K562 (cell line): ENCODE data around the gene TAS1R3. TPM values are rescaled to one million over a fixed set of nuclear protein-coding genes. Genes with fewer than 3 reads are reported as not detected.

Experiments used
- ATAC-seq: fragments of 200-7000 bp; cut with Tn5 transposase; 3 replicates; pipeline ENCODE4 v1.9.1; 2020; ENCODE audit warnings: moderate library complexity
- BruUV-seq: library from RNA; stranded (reverse); fragments of 400-500 nt; replicated peaks from 2 replicates; lab custom pipeline; 2021; lab: Mats Ljungman, UMichigan
- CTCF ChIA-PET: fragments of 300-600 bp; formaldehyde crosslinking; extraction: SDS; loops from one replicate; lab custom pipeline; 2021; ENCODE audit warnings: low intra/inter-chr PET ratio; lab: Yijun Ruan, JAX
- POLR2A ChIA-PET: fragments of 300-600, 350-650 bp; sonication (Branson Sonifier 250); formaldehyde crosslinking; extraction: SDS; loops from one replicate; lab custom pipeline; 2021; ENCODE audit warnings: antibody characterized with exemption, inconsistent platforms; lab: Yijun Ruan, JAX
- DNase-seq, 4 experiments: peaks; one replicate each; pipeline versions ENCODE4 v3.0.0 to v3.0.0-alpha.2; 2011 to 2018; ENCODE audit warnings: low spot score in 3 of 4, mixed read lengths in 3 of 4; ENCODE audit errors: extremely low read depth in 1 of 4
- FAIRE-seq: peaks from 2 replicates; lab custom pipeline; 2011; peaks lifted over from hg19 to GRCh38; lab: Jason Lieb, UNC
- H2AFZ ChIP-seq: 2 replicates; pipeline ENCODE4 v1.6.0; 2011; ENCODE audit warnings: low read depth, low read length, control low read depth, inconsistent platforms
- H3K27ac ChIP-seq: fragments of 200-600 bp; 3 replicates; pipeline ENCODE4 v1.8.0; 2011; ENCODE audit warnings: low read depth, mild to moderate bottlenecking, control low read depth, inconsistent platforms, low read length, moderate library complexity, mixed read lengths; ENCODE audit errors: extremely low read depth
- H3K27me3 ChIP-seq, 2 experiments: fragments of 300-600 bp in 1 of 2; 2 replicates in 1 of 2; 3 replicates in 1 of 2; pipeline versions ENCODE4 v1.6.0 to v1.8.0; 2011; ENCODE audit warnings: inconsistent platforms in 2 of 2, low read length in 2 of 2, mild to moderate bottlenecking in 1 of 2, mixed read lengths in 1 of 2, moderate library complexity in 1 of 2; ENCODE audit not compliant: control insufficient read depth in 2 of 2, insufficient read depth in 2 of 2
- H3K36me3 ChIP-seq: fragments of 300-600 bp; 3 replicates; pipeline ENCODE4 v1.8.0; 2011; ENCODE audit warnings: mild to moderate bottlenecking, low read length, inconsistent platforms; ENCODE audit not compliant: control insufficient read depth, insufficient read depth
- H3K4me1 ChIP-seq, 2 experiments: fragments of 200-600 bp in 1 of 2; replicated peaks in 1 of 2; 2 replicates in 1 of 2; 3 replicates in 1 of 2; pipeline versions ENCODE4 v1.5.1 to v1.8.0; 2011; ENCODE audit warnings: inconsistent platforms in 2 of 2, low read length in 2 of 2, mild to moderate bottlenecking in 1 of 2, mixed read lengths in 1 of 2, moderate library complexity in 1 of 2; ENCODE audit not compliant: control insufficient read depth in 2 of 2, insufficient read depth in 2 of 2
- H3K4me2 ChIP-seq: 2 replicates; pipeline ENCODE4 v1.6.1; 2011; ENCODE audit warnings: low read length, control low read depth, inconsistent platforms, mixed read lengths; ENCODE audit not compliant: insufficient read depth
- H3K4me3 ChIP-seq: fragments of 200-600 bp; sonication (generic), shearing (Covaris generic); 2 replicates; pipeline ENCODE4 v1.5.1; 2016; ENCODE audit warnings: control low read depth, inconsistent platforms
- H3K79me2 ChIP-seq: fragments of 200-600 bp; 3 replicates; pipeline ENCODE4 v1.8.0; 2011; ENCODE audit warnings: low read length, inconsistent platforms; ENCODE audit not compliant: control insufficient read depth, insufficient read depth
- H3K9ac ChIP-seq, 2 experiments: 2 replicates each; pipeline versions ENCODE4 v1.6.0 to v1.6.1; 2011; ENCODE audit warnings: low read depth in 2 of 2, low read length in 2 of 2, control low read depth in 1 of 2, inconsistent platforms in 1 of 2, mild to moderate bottlenecking in 1 of 2, mixed read lengths in 1 of 2; ENCODE audit not compliant: insufficient read depth in 1 of 2
- H3K9me1 ChIP-seq: one replicate; pipeline ENCODE4 v1.6.0; 2011; ENCODE audit warnings: inconsistent platforms, mild to moderate bottlenecking, low read length, moderate library complexity; ENCODE audit not compliant: control insufficient read depth, insufficient read depth
- H3K9me3 ChIP-seq: replicated peaks from 2 replicates; pipeline ENCODE4 v1.5.1; 2011; ENCODE audit warnings: low read depth, low read length, inconsistent platforms; ENCODE audit not compliant: control insufficient read depth, insufficient read depth
- H4K20me1 ChIP-seq: replicated peaks from 2 replicates; pipeline ENCODE4 v1.6.1; 2011; ENCODE audit warnings: low read length, inconsistent platforms, mixed read lengths; ENCODE audit not compliant: control insufficient read depth, insufficient read depth
- CAMTA2 ChIP-seq: fragments of 250-450 bp; sonication (Bioruptor Pico); conservative IDR thresholded peaks from 2 replicates; pipeline ENCODE4 v1.5.1; 2022
- E2F3 ChIP-seq: fragments of 250-450 bp; sonication (Bioruptor Pico); IDR thresholded peaks from 2 replicates; pipeline ENCODE4 v1.4.0; 2020; ENCODE audit warnings: mild to moderate bottlenecking
- GABPB2 ChIP-seq: fragments of 250-450 bp; sonication (Bioruptor Pico); conservative IDR thresholded peaks from 2 replicates; pipeline ENCODE4 v1.5.1; 2021; ENCODE audit warnings: mild to moderate bottlenecking
- KLF13 ChIP-seq: fragments of 450-650 bp; IDR thresholded peaks from 2 replicates; pipeline ENCODE4 v1.6.1; 2016; ENCODE audit warnings: missing genetic modification characterization, low read depth, mild to moderate bottlenecking, missing compliant biosample characterization, moderate library complexity, borderline replicate concordance
- LEF1 ChIP-seq: fragments of 450-650 bp; IDR thresholded peaks from 2 replicates; pipeline ENCODE4 v1.6.1; 2016; ENCODE audit warnings: mild to moderate bottlenecking
- PBX2 ChIP-seq, 2 experiments: IDR thresholded peaks in 1 of 2; conservative IDR thresholded peaks in 1 of 2; 2 replicates each; pipeline ENCODE4 v1.6.1; 2016; ENCODE audit warnings: low read depth in 2 of 2, mild to moderate bottlenecking in 1 of 2, missing compliant biosample characterization in 1 of 2, missing genetic modification characterization in 1 of 2, moderate library complexity in 1 of 2
- RCOR1 ChIP-seq, 2 experiments: IDR thresholded peaks; 2 replicates each; pipeline ENCODE4 v1.6.1; 2012; ENCODE audit warnings: low read depth in 2 of 2, low read length in 2 of 2, borderline replicate concordance in 1 of 2, improper control_type of control experiment in 1 of 2
- TBP ChIP-seq: optimal IDR thresholded peaks from 2 replicates; pipeline ENCODE3; 2011; ENCODE audit warnings: low read depth, low read length, improper control_type of control experiment
- ZKSCAN8 ChIP-seq: fragments of 200-800 bp; sonication (Bioruptor generic); IDR thresholded peaks from 2 replicates; pipeline ENCODE4 v1.6.1; 2016; ENCODE audit warnings: missing genetic modification characterization, missing compliant biosample characterization
- ZNF12 ChIP-seq: sonication (generic); formaldehyde crosslinking; IDR thresholded peaks from 2 replicates; pipeline ENCODE4 v1.4.0; 2020; ENCODE audit warnings: mild to moderate bottlenecking, missing genetic modification reagents
- ZNF174 ChIP-seq: fragments of 250-450 bp; sonication (Bioruptor Pico); IDR thresholded peaks from 2 replicates; pipeline ENCODE4 v1.4.0; 2020; ENCODE audit warnings: mild to moderate bottlenecking
- ZNF232 ChIP-seq: sonication (generic); formaldehyde crosslinking; IDR thresholded peaks from 2 replicates; pipeline ENCODE4 v1.8.0; 2022; ENCODE audit warnings: mild to moderate bottlenecking, missing genetic modification reagents
- ZNF764 ChIP-seq: fragments of 250-450 bp; sonication (Bioruptor Pico); IDR thresholded peaks from 2 replicates; pipeline ENCODE4 v1.4.0; 2020; ENCODE audit warnings: low read depth, mild to moderate bottlenecking, moderate library complexity
- WGBS: fragments of 100-300 bp; shearing (Covaris generic); methylation state at CpG from one replicate; pipeline ENCODE4 v1.1.6; 2016; ENCODE audit warnings: low coverage, mixed read lengths; ENCODE audit not compliant: insufficient coverage; ENCODE audit errors: missing lambda C conversion rate; 5-methylcytosine and 5-hydroxymethylcytosine counted together
- in situ Hi-C: fragments of 300-500 bp; cut with MboI; formaldehyde crosslinking; loops from 4 replicates; pipeline ENCODE4 v1.15.0; 2018; ENCODE audit warnings: inconsistent platforms, mixed read lengths
- intact Hi-C: fragments of 100-400 bp; cut with micrococcal nuclease; formaldehyde crosslinking; loops from 2 replicates; pipeline ENCODE4 v1.14.2; 2022
- polyA plus RNA-seq, 8 experiments: library from polyadenylated mRNA; depleted of rRNA in 4 of 8; stranded (reverse) in 5 of 8; unstranded in 3 of 8; fragments of >200 nt; fragmentation: Nextera tagmentation in 2 of 8; fragmentation: Illumina TruSeq in 1 of 8; extraction: Ambion mirVana in 2 of 8; extraction: Trizol in 1 of 8; gene quantifications; 2 replicates each; pipeline versions ENCODE4 v1.2.1 to v1.2.3, GENCODE V29; 2011 to 2014; ENCODE audit warnings: inconsistent platforms in 1 of 8, missing spikeins in 1 of 8
- total RNA-seq, 7 experiments: library from RNA; depleted of rRNA in 6 of 7; stranded (reverse); fragments of >200 nt in 6 of 7; fragmentation: Illumina TruSeq in 2 of 7; extraction: Trizol in 2 of 7; gene quantifications; 2 replicates each; pipeline versions ENCODE4 v1.2.1 to v1.2.3, GENCODE V29; 2011 to 2021; ENCODE audit warnings: low replicate concordance in 1 of 7
- TF ChIP-seq, protein P1 (sequence below): fragments of 450-650 bp; IDR thresholded peaks from 2 replicates; pipeline ENCODE4 v1.6.1; 2018; ENCODE audit not compliant: partially characterized antibody

Gene TAS1R3
- total and polyA plus RNA-seq, 9 of the 15 experiments (the other 6 are each of a cell fraction or from before 2014, with no cell fraction given): 0.07 to 0.13 TPM; not detected in 7

DNA sequence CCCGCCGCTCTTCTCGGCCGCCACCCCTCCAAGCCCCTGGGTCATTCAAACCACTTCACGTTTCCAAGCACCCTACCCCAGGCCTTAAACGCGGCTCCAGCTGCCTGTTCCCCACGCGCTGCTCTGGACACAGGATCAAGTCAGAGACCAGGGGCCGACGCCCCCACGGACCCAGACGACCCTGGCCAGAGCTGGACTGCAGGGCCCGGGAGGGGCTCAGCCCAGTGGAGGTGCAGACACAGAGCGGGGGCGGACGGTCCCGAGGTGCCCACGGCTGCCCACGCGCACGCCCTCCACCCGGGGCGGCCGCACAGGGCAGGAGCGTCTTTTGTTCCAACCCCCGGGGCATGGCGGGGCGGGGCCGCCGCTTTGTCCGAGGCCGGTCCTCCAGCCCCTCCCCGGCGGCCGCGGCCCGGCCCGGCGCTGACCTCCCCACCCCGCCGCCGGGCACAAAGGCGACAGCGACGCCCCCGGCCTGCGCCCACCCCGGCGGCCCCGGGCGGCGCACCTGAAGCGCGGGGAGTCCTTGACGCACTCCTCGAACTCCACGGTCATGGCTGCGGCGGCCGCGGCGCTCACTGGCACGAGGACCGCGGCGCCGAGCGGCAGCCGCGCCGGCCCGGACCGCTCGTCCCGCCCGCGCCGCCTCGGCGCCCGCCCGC is 23.7 kb upstream of the TAS1R3 start:
- FAIRE-seq (no peak), ATAC-seq (peak; percentile 15), DNase-seq (peak; percentile 64 to 75 (median 70))
- POLR2A ChIA-PET: interaction anchor here (1.0 kb wide), 1 partner anchor 86 kb away, joined by 3 read pairs; no protein-coding TSS in a partner anchor
- Histone ChIP-seq H3K79me2 (peaks cover 54% of the 10 kb centered on the region), H3K27me3 (no peaks in the 10 kb centered on the region), H2AFZ (peak overlapping the region; percentile 53; the same call in 1 of the 2 replicates), H3K36me3 (peaks cover 36% of the 10 kb centered on the region), H4K20me1 (peaks cover 27% of the 10 kb centered on the region), H3K9me3 (no peaks in the 10 kb centered on the region), H3K4me1 (peaks cover 41 to 96% of the 10 kb centered on the region in 2 experiments), H3K27ac (peak overlapping the region; percentile 73; the same call in 2 of the 3 replicates), H3K4me3 (peak overlapping the region; percentile 94), H3K9ac (peak overlapping the region; percentile 69 to 97), H3K4me2 (peak overlapping the region; percentile 75), H3K9me1 (peaks cover 5% of the 10 kb centered on the region)
- WGBS: 2% methylated on average over 38 of the region's 83 CpGs
- in situ Hi-C loops: no loop called here
- no TSS peak for BruUV-seq
- intact Hi-C loops: loop anchor here (5.0 to 10.0 kb wide), 2 partner anchors 70 to 917 kb away; partner anchors contain the start of genes AURKAIP1 and SKI
- CTCF ChIA-PET: no interaction called here
- TF ChIP-seq CAMTA2 (CRISPR knock-in tag) (no peak), RCOR1 (IDR thresholded peaks at IDR 0.05; ENCODE audit: borderline replicate concordance in 1 of 2, low read depth in 2 of 2, low read length in 2 of 2) (no peak), ZKSCAN8 (CRISPR knock-in tag) (no peak), GABPB2 (CRISPR knock-in tag) (no peak), ZNF12 (no peak), E2F3 (no peak), TBP (no peak), LEF1 (no peak), ZNF174 (CRISPR knock-in tag) (no peak), ZNF764 (CRISPR knock-in tag) (no peak), PBX2 (CRISPR knock-in tag; IDR thresholded peaks at IDR 0.05; ENCODE audit: low read depth) (no peak), PBX2 (tag; conservative IDR thresholded peaks at IDR 0.05; ENCODE audit: low read depth) (no peak), ZNF232 (no peak), KLF13 (tag) (no peak)
- TF ChIP-seq, protein P1, sequence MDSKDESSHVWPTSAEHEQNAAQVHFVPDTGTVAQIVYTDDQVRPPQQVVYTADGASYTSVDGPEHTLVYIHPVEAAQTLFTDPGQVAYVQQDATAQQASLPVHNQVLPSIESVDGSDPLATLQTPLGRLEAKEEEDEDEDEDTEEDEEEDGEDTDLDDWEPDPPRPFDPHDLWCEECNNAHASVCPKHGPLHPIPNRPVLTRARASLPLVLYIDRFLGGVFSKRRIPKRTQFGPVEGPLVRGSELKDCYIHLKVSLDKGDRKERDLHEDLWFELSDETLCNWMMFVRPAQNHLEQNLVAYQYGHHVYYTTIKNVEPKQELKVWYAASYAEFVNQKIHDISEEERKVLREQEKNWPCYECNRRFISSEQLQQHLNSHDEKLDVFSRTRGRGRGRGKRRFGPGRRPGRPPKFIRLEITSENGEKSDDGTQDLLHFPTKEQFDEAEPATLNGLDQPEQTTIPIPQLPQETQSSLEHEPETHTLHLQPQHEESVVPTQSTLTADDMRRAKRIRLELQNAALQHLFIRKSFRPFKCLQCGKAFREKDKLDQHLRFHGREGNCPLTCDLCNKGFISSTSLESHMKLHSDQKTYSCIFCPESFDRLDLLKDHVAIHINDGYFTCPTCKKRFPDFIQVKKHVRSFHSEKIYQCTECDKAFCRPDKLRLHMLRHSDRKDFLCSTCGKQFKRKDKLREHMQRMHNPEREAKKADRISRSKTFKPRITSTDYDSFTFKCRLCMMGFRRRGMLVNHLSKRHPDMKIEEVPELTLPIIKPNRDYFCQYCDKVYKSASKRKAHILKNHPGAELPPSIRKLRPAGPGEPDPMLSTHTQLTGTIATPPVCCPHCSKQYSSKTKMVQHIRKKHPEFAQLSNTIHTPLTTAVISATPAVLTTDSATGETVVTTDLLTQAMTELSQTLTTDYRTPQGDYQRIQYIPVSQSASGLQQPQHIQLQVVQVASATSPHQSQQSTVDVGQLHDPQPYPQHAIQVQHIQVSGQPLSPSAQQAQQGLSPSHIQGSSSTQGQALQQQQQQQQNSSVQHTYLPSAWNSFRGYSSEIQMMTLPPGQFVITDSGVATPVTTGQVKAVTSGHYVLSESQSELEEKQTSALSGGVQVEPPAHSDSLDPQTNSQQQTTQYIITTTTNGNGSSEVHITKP: no peak
